ENCODE results near the gene FAM20A.

The FAM20A gene

GRCh38 chr17:68600931-68601564, at the start of gene FAM20A:
Gene FAM20A (minus strand): TSS chr17:68601367. CDS start chr17:68600666, 701 bp downstream.
- DNase-seq = peak; percentile 28

- DNase-seq = no peak
Observed at GRCh38 chr17:68649324-68649723, 48.2 kb upstream of the FAM20A start.

DNA sequence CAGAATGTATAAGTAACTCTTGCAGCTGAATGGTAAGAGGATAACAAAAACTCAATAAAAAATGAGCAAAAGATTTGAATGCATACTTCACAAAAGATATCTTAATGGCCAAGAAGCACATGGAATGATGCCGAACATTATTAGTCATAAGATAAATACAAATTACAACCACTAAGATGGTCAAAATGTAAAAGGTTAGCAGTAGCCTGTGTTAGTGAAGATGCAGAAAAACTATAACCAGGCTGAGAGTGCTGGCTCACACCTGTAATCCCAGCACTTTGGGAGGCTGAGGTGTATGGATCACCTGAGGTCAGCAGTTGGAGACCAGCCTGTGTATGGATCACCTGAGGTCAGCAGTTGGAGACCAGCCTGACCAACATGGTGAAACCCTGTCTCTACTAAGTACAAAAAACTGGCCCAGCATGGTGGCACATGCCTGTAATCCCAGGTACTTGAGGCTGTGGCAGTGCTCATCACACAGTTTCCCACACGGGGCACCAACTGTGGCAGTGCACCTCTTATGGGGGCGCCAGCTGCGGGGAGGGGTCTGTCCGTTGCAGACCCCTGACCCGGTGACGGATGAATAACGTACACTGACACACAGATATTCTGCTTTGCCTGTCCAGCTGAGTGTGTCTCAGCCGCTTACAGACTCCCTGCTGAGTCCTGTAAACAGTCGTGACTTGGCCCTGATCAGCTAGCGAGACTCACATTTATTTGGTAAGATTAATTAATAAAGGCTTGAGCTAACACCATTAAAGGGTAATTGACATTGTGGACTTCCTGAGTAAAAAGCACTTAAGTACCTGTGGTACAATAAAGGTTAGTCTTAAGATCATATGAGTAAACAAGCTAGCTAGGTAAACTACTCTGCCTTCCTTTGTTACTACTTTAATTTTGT, 45.7 kb upstream of the FAM20A start:
- DNase-seq = no peak

GRCh38 chr17:68642118-68642412, 40.9 kb upstream of the FAM20A start:
- DNase-seq = no peak

- DNase-seq = no peak
Observed at GRCh38 chr17:68641276-68642117, 40.3 kb upstream of the FAM20A start.

GRCh38 chr17:68640242-68640989, 39.2 kb upstream of the FAM20A start:
- no peak for DNase-seq

GRCh38 chr17:68634345-68634876, 33.2 kb upstream of the FAM20A start:
- DNase-seq = no peak

GRCh38 chr17:68628576-68628957, 27.4 kb upstream of the FAM20A start:
- DNase-seq = no peak

DNA sequence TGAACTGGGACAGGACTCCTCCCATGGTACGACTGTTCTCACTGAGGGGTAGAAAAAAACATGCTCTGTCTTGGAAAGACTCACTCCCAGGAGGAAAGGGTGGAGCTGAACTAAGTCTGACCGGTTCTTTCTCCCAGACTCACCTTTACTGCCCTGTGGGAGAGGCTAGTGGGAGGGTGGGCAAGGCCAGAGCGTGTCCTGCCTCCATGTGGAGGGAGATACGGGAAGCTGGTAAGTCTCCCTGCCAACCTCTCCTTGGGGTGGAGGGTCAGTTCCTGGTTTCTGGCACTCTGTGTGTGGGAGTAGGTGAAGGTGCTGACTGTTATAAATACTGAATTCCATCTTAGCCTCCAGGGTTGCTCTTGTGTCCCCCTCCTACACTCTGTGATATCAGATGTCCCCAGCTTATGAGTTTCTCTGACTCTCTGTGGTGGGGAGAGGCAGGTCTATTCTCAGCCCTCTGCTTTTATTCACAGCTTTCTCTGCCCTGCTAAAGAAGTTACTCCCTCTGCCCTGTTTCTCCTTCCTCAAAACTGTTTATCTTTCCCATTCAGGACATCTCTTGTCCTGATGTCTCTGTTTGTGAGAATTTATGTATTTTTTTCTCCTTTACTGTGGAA, 26.9 kb upstream of the FAM20A start:
- DNase-seq = no peak

- DNase-seq = no peak
Observed at GRCh38 chr17:68624381-68624780, 23.2 kb upstream of the FAM20A start.

DNA sequence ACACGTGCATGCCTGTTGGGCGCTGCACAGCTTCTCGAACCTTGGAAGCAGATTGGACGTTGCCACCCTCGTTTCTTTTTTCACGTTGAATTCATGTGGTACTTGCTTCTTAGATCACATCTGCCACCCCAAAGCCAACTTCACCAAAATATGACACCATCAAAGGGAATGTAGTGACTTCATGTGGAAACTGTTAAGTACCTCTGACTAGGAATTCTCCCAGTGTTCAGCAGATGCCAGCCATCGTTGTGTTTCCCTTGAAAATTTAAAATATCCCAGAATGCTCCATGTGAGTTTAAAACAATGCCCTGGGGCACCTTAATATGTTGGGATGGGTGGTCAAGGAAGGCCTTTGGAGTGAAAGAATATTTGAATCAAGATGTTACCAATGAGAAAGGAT, 22.6 kb upstream of the FAM20A start:
- no peak for DNase-seq

DNA sequence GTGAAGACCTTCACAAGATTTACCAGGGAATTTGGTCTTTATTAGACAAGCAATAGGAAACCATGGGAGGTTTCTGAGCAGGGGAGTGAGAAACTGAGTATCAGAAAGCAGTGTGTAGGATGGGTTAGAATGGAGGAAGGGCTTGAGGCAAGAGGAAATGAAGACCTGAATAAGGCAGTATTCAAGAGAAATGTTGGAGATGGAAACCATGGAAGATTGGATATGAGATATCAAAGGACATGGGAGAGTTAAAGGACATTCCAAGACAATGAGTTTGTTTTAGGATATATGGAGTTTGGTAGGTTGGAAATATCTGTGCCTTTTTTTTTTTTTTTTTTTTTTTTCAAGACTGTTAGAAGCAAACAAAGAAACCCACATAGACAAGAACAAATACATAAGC, 21.3 kb upstream of the FAM20A start:
- DNase-seq = no peak

- DNase-seq = no peak
Observed at GRCh38 chr17:68621065-68621464, 19.9 kb upstream of the FAM20A start.

GRCh38 chr17:68616334-68616733, 15.2 kb upstream of the FAM20A start:
- DNase-seq = no peak

DNA sequence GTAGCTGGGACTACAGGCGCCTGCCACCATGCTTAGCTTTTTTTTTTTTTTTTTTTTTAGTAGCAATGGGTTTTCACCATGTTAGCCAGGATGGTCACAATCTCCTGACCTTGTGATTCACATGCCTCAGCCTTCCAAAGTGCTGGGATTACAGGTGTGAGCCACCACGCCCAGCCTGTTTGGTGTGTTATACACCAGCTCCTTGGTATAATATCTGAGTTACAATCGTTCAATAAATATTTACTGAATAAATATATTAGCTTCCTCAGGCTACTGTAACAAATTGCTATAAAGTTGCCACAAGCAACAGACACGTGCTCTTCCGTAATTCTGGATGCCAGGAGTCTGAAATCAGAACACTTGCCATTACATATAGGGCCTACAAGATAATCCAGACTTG, 13.6 kb upstream of the FAM20A start:
- no peak for DNase-seq

DNA sequence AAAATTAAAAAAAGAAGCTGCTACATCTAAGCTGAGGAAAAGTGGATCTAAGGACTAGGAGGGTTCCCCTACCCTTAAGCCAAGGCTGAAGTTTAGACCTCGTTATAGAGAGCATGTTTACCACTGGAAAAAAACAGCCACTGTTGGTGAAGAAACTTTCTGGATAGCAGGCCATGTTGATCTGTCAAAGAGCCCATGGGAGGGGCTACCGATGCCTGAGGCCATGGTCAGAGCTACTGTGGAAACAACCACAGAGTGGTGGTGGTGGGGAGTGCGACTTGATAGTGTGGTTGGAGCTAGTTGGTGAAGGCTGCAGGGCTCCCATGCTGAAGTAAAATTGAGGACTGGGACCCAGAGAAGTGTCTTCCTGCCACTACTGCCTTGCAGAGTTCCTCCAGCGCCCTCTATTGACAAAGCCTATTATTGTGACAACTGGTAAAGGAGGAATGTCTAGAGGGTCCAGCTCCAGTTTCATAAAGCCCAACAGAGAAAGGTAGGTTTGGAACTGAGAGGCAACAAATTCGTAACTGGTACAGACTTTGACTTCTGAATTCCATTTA, 12.7 kb upstream of the FAM20A start:
- peak; percentile 41 for DNase-seq

DNA sequence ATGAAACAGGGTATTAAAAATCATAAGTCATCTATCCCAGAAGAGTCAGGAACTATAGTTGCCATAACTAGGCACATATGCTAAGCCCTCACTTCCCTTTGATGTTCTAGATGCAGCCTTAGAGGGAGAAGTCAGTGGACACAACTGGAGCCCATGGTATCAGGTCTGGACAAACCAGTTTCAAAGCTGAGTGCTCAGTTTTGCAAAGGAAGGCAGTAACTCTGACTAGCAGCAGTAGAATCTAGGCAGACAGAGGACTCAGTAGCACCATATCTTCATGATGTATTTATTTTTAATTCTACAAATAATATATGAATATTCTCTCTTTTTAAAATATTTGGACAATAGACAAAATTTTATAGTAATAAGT, 11.7 kb upstream of the FAM20A start:
- DNase-seq = no peak

DNA sequence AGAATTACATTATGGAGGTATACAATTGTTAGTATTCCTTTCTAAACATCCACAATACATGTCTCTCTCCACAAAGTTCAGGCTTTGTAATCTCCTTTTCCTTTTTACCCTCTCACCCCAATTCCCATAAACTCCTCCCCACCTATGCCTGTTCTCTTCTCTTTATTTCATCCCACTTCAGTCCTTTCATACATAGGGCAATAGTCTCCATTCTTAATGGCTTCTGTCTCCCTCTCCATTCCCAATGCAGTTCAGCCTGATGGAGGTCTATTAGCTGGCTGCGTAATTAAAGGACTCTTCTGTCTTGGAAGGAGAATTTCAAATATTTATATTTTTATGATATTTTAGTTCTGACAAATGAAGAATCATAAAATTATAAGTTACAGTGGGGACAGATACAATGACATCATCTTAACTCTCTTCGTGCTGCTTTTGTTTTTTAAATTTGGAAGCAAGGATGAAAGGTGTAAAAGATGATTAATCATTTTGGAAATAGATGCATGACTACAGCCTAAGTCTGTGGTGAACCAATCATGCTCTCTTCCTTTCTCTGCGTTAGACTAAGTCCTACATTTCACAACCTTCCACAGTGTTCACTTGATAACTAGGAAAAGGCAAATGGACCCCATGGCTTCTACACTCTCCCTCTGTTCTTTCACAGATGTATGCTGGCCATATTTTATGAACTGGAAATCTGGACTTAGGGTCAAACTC, 11.2 kb upstream of the FAM20A start:
- DNase-seq = no peak

DNA sequence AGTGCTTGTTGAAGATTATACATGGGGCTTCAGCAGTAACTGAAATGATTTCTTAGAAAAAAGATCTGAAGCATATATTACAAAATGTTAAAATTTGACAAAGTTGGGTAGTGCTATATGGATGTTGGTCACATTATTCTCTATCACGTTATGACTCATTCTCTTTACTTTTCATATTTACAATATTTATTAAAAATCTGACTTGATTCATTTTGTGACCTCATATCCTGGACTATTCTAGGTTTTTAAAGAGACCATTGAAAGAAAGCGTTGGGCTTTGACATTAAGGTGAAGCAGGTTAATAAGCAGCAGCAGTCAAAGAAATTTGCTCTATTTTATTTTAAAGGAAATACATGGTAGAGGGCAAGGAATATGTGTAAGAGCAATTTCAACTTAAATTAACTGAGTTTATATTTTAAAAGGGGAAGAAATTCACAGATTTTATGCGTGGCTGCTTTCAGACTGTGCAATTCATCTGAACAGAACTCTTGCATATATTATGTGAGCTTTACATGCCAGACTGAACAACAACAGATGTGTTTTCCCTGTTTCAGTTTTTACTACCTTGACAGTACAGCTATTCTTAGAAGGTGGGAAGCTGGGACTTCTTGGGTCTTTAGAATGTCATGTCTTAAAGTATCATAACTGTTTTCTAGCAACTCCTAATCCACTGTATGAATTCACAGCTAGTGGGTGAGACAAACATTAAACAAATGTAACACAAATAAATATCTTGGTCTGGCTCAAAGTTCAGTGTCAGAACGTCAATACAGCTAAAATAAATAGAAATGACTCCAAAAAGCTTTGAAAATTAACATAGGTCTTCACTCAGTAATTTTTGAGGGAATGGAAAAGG, 10.4 kb upstream of the FAM20A start:
- DNase-seq = no peak

GRCh38 chr17:68610554-68610953, 9.4 kb upstream of the FAM20A start:
- no peak for DNase-seq
